K562 (cell line): ENCODE data around the gene SF3B1. TPM values are rescaled to one million over a fixed set of nuclear protein-coding genes. Genes with fewer than 3 reads are reported as not detected.

Experiments
- IFI16 ChIP-seq: fragments of 250-450 bp; sonication (Bioruptor Pico); IDR thresholded peaks from 2 replicates; pipeline ENCODE4 v2.1.2; 2022; ENCODE audit warnings: mild to moderate bottlenecking, inconsistent platforms
- KLF6 ChIP-seq: fragments of 250-450 bp; sonication (Bioruptor Pico); IDR thresholded peaks from 2 replicates; pipeline ENCODE4 v1.4.0; 2020; ENCODE audit warnings: mild to moderate bottlenecking, moderate library complexity, borderline replicate concordance
- MAFF ChIP-seq: IDR thresholded peaks from 2 replicates; pipeline ENCODE4 v1.6.1; 2012; ENCODE audit warnings: low read length, improper control_type of control experiment
- MTF1 ChIP-seq: fragments of 250-450 bp; sonication (Bioruptor Pico); IDR thresholded peaks from 2 replicates; pipeline ENCODE4 v1.9.0; 2021; ENCODE audit warnings: moderate library complexity, mild to moderate bottlenecking, inconsistent platforms, borderline replicate concordance
- NCOA6 ChIP-seq: fragments of 450-650 bp; IDR thresholded peaks from 2 replicates; pipeline ENCODE4 v1.6.1; 2017; ENCODE audit warnings: mild to moderate bottlenecking
- NCOR1 ChIP-seq: fragments of 450-650 bp; IDR thresholded peaks from 2 replicates; pipeline ENCODE4 v1.6.1; 2016; ENCODE audit warnings: mild to moderate bottlenecking, moderate library complexity
- POLR2AphosphoS2 ChIP-seq: IDR thresholded peaks from 2 replicates; pipeline ENCODE4 v1.6.1; 2012; ENCODE audit warnings: low read length, improper control_type of control experiment
- polyA plus RNA-seq, 8 experiments: library from polyadenylated mRNA; depleted of rRNA in 4 of 8; stranded (reverse) in 5 of 8; unstranded in 3 of 8; fragments of >200 nt; fragmentation: Nextera tagmentation in 2 of 8; fragmentation: Illumina TruSeq in 1 of 8; extraction: Ambion mirVana in 2 of 8; extraction: Trizol in 1 of 8; gene quantifications; 2 replicates each; pipeline versions ENCODE4 v1.2.1 to v1.2.3, GENCODE V29; 2011 to 2014; ENCODE audit warnings: inconsistent platforms in 1 of 8, missing spikeins in 1 of 8
- total RNA-seq, 7 experiments: library from RNA; depleted of rRNA in 6 of 7; stranded (reverse); fragments of >200 nt in 6 of 7; fragmentation: Illumina TruSeq in 2 of 7; extraction: Trizol in 2 of 7; gene quantifications; 2 replicates each; pipeline versions ENCODE4 v1.2.1 to v1.2.3, GENCODE V29; 2011 to 2021; ENCODE audit warnings: low replicate concordance in 1 of 7
- TF ChIP-seq, protein P1 (sequence below): fragments of 250-450 bp; sonication (Bioruptor Pico); IDR thresholded peaks from 2 replicates; pipeline ENCODE4 v1.5.1; 2021; ENCODE audit warnings: mild to moderate bottlenecking
- TF ChIP-seq, protein P2 (sequence below): fragments of 250-450 bp; sonication (Bioruptor Pico); IDR thresholded peaks from 2 replicates; pipeline ENCODE4 v1.5.0; 2021; ENCODE audit warnings: mild to moderate bottlenecking, moderate library complexity
- TF ChIP-seq, protein P3 (sequence below): fragments of 450-650 bp; IDR thresholded peaks from 2 replicates; pipeline ENCODE4 v1.6.1; 2018; ENCODE audit not compliant: partially characterized antibody
- TF ChIP-seq, protein P4 (sequence below), 2 experiments: fragments of 450-650 bp in 1 of 2; sonication (generic) in 1 of 2; formaldehyde crosslinking in 1 of 2; IDR thresholded peaks in 1 of 2; conservative IDR thresholded peaks in 1 of 2; 2 replicates each; pipeline versions ENCODE4 v1.6.1 to v1.8.1; 2016 to 2023; ENCODE audit warnings: mild to moderate bottlenecking in 2 of 2, moderate library complexity in 2 of 2, inconsistent platforms in 1 of 2, missing genetic modification reagents in 1 of 2

SF3B1 gene
- total and polyA plus RNA-seq, 9 of the 15 experiments (the other 6 are each of a cell fraction or from before 2014, with no cell fraction given) = 96.2 to 377 (median 177) TPM

DNA sequence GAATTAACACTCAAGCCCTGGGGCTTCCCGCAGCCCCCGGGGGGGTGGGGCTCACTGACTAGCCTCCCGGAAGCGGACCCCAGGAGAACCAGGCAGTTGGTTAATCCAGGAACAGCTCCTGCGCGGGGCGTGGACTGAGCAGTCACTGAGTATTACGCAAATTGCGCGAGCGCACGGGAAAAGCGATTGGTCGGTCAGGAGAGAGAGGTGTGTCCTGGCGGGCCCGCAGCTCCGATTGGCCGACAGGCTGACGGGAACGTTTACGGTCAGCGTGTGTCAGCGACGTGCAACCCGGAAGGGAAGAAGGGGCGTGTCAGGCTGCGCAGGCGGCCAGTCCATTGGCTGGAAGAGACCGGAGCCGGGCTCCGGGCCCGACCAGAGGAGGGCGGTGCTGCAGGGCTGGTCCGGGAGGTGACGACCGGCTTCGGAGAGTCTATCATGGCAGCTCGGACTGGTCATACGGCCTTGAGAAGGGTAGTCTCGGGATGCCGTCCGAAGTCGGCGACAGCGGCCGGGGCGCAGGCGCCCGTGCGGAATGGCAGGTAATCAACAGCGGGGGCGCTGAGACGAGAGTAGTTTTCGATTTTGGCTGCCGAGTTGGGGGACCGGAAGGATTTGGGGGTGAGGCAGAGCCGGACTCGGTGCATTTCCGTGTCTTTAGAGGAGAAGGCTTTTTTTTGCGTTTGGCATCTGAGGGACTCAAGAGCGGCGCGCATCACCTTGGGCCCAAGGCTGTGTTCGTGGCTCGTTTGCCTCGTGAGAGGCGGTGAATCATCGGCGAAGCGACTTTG, 18.5 kb upstream of the SF3B1 start, which contains the start of gene COQ10B (continued):
- TF ChIP-seq, protein P1, sequence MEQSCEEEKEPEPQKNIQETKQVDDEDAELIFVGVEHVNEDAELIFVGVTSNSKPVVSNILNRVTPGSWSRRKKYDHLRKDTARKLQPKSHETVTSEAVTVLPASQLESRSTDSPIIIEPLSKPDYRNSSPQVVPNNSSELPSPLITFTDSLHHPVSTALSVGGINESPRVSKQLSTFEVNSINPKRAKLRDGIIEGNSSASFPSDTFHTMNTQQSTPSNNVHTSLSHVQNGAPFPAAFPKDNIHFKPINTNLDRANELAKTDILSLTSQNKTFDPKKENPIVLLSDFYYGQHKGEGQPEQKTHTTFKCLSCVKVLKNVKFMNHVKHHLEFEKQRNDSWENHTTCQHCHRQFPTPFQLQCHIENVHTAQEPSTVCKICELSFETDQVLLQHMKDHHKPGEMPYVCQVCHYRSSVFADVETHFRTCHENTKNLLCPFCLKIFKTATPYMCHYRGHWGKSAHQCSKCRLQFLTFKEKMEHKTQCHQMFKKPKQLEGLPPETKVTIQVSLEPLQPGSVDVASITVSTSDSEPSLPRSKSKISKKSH = no peak
- TF ChIP-seq KLF6 = no peak
- no peak for TF ChIP-seq NCOA6
- TF ChIP-seq, protein P2, sequence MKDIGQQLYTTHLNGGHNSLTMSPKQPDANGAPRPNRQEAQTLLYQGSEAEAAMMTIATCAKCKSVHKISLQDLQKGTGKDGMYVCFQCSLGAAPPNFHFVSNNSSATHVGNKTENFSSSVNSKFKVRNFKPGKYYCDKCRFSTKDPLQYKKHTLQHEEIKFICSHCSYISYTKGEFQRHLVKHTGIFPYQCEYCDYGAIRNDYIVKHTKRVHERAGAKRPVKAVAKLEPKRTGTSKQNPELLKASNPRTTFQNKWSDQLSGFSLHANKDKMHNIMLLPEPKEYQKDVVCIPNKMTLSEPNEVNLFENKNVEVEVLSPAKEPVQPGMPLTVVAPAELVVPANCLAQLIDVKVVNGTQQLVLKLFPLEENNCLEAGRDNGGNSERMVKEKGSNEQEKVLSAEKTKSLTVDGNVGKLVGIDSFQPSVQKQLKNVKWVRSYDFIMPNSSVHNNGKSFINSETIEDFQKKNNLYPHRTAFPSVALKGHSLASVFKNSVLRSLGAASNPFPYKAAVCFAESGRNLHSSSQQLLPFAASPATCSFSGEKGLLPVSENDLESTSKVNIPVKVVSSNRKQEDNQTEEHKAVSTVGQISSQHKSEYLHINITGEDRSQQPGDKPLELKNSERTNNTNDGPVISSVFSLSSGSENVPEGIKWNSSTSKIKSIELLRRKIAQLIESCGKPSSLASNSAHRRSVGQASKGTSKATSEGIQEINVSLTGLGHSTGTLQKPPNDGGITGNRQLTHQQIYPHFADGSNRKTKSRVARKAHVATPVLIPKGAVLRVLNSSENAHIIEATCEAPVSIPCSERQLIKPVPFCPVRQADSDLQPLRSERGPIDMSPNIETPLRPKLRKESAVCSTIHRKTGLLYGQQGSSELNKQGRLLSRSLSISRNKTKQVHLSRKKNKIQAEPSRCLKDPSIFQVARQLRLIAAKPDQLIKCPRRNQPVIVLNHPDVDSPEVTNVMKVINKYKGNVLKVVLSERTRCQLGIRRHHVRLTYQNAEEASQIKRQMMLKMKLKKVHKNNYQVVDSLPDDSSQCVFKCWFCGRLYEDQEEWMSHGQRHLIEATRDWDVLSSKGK = no peak
- no peak for TF ChIP-seq IFI16
- TF ChIP-seq MAFF = no peak
- TF ChIP-seq MTF1 = no peak
- TF ChIP-seq, protein P3, sequence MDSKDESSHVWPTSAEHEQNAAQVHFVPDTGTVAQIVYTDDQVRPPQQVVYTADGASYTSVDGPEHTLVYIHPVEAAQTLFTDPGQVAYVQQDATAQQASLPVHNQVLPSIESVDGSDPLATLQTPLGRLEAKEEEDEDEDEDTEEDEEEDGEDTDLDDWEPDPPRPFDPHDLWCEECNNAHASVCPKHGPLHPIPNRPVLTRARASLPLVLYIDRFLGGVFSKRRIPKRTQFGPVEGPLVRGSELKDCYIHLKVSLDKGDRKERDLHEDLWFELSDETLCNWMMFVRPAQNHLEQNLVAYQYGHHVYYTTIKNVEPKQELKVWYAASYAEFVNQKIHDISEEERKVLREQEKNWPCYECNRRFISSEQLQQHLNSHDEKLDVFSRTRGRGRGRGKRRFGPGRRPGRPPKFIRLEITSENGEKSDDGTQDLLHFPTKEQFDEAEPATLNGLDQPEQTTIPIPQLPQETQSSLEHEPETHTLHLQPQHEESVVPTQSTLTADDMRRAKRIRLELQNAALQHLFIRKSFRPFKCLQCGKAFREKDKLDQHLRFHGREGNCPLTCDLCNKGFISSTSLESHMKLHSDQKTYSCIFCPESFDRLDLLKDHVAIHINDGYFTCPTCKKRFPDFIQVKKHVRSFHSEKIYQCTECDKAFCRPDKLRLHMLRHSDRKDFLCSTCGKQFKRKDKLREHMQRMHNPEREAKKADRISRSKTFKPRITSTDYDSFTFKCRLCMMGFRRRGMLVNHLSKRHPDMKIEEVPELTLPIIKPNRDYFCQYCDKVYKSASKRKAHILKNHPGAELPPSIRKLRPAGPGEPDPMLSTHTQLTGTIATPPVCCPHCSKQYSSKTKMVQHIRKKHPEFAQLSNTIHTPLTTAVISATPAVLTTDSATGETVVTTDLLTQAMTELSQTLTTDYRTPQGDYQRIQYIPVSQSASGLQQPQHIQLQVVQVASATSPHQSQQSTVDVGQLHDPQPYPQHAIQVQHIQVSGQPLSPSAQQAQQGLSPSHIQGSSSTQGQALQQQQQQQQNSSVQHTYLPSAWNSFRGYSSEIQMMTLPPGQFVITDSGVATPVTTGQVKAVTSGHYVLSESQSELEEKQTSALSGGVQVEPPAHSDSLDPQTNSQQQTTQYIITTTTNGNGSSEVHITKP = peak; percentile 82
- TF ChIP-seq POLR2AphosphoS2 = 0 out of 2 replicates have a peak, but pooled peaks have one; percentile 46
- TF ChIP-seq, protein P4, sequence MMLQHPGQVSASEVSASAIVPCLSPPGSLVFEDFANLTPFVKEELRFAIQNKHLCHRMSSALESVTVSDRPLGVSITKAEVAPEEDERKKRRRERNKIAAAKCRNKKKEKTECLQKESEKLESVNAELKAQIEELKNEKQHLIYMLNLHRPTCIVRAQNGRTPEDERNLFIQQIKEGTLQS (IDR thresholded peaks at IDR 0.05) = peak; percentile 50
- TF ChIP-seq, protein P4 (CRISPR knock-in tag; conservative IDR thresholded peaks at IDR 0.05) = no peak; the same call in 1 of the 2 replicates
- TF ChIP-seq NCOR1 = no peak
